ENCODE measurements around the gene SLC24A3. TPM values are rescaled to one million over a fixed set of nuclear protein-coding genes. Genes with fewer than 3 reads are reported as not detected.

The SLC24A3 gene
- total RNA-seq, 2 donors from 2014 or later = 3.2 to 6.9 TPM

GRCh38 chr20:19260412-19261090 lies 48.1 kb downstream of the SLC24A3 start:
- no peak for DNase-seq
- ATAC-seq = no peak
- intact Hi-C loops (cut with DNase I, micrococcal nuclease) = no loop called here

- DNase-seq = no peak
- ATAC-seq = no peak
- intact Hi-C loops (cut with DNase I, micrococcal nuclease) = no loop called here
Observed at GRCh38 chr20:19264191-19264590, 51.7 kb downstream of the SLC24A3 start.

- intact Hi-C loops (cut with DNase I, micrococcal nuclease) = no loop called here
- no peak for DNase-seq
- ATAC-seq = peak; percentile 50
Observed at GRCh38 chr20:19265646-19266374, 53.4 kb downstream of the SLC24A3 start.

GRCh38 chr20:19268426-19268825 lies 56.0 kb downstream of the SLC24A3 start:
- intact Hi-C loops (cut with DNase I, micrococcal nuclease) = no loop called here
- no peak for DNase-seq
- no peak for ATAC-seq

GRCh38 chr20:19269737-19270340 lies 57.4 kb downstream of the SLC24A3 start:
- intact Hi-C loops (cut with DNase I, micrococcal nuclease) = no loop called here
- ATAC-seq (no peak), DNase-seq (no peak)

- intact Hi-C loops (cut with DNase I, micrococcal nuclease) = no loop called here
- DNase-seq (no peak), ATAC-seq (no peak)
Observed at GRCh38 chr20:19271879-19272651, 59.6 kb downstream of the SLC24A3 start.

GRCh38 chr20:19272976-19273654 lies 60.7 kb downstream of the SLC24A3 start:
- ATAC-seq (no peak), DNase-seq (no peak)
- intact Hi-C loops (cut with DNase I, micrococcal nuclease) = no loop called here

- intact Hi-C loops (cut with DNase I, micrococcal nuclease) = no loop called here
- no peak for DNase-seq
- no peak for ATAC-seq
Observed at GRCh38 chr20:19274001-19274400, 61.6 kb downstream of the SLC24A3 start.

- intact Hi-C loops (cut with DNase I, micrococcal nuclease) = no loop called here
- peak in 1 of 2 donors; percentile 32 for DNase-seq
- peak; percentile 60 for ATAC-seq
Observed at GRCh38 chr20:19274412-19275015, 62.1 kb downstream of the SLC24A3 start.

- ATAC-seq (peak; percentile 84), DNase-seq (peak; percentile 24 to 42)
- intact Hi-C loops (cut with DNase I, micrococcal nuclease) = no loop called here
Observed at GRCh38 chr20:19275038-19275629, 62.7 kb downstream of the SLC24A3 start.

GRCh38 chr20:19275630-19276071 lies 63.2 kb downstream of the SLC24A3 start:
- ATAC-seq (peak; percentile 72), DNase-seq (peak; percentile 58 to 67)
- intact Hi-C loops (cut with DNase I, micrococcal nuclease) = no loop called here

GRCh38 chr20:19277381-19277780 lies 64.9 kb downstream of the SLC24A3 start:
- DNase-seq = no peak
- ATAC-seq = no peak
- intact Hi-C loops (cut with DNase I, micrococcal nuclease) = no loop called here

GRCh38 chr20:19283490-19284025 lies 71.1 kb downstream of the SLC24A3 start:
- ATAC-seq (no peak), DNase-seq (no peak)
- intact Hi-C loops (cut with DNase I, micrococcal nuclease) = no loop called here

- DNase-seq (no peak), ATAC-seq (no peak)
- intact Hi-C loops (cut with DNase I, micrococcal nuclease) = no loop called here
Observed at GRCh38 chr20:19284400-19285178, 72.1 kb downstream of the SLC24A3 start.

GRCh38 chr20:19285436-19285835 lies 73.0 kb downstream of the SLC24A3 start:
- intact Hi-C loops (cut with DNase I, micrococcal nuclease) = no loop called here
- ATAC-seq = no peak
- no peak for DNase-seq

GRCh38 chr20:19288061-19288460 lies 75.6 kb downstream of the SLC24A3 start:
- ATAC-seq = no peak
- intact Hi-C loops (cut with DNase I, micrococcal nuclease) = no loop called here
- DNase-seq = no peak

- intact Hi-C loops (cut with DNase I, micrococcal nuclease) = no loop called here
- no peak for DNase-seq
- no peak for ATAC-seq
Observed at GRCh38 chr20:19288636-19289035, 76.2 kb downstream of the SLC24A3 start.
